Hepatocyte (in vitro differentiated cells): ENCODE measurements around the gene BRD3. TPM values are rescaled to one million over a fixed set of nuclear protein-coding genes. Genes with fewer than 3 reads are reported as not detected.

Source experiments
- DNase-seq: peaks from one replicate; pipeline ENCODE4 v3.0.0-alpha.2; 2016; ENCODE audit warnings: low spot score
- H2AFZ ChIP-seq: fragments of 200-600 bp; sonication (generic); 2 replicates; pipeline ENCODE4 v1.6.0; 2016; ENCODE audit warnings: antibody characterized with exemption, mild to moderate bottlenecking
- H3K27ac ChIP-seq: fragments of 200-600 bp; sonication (generic); 2 replicates; pipeline ENCODE4 v1.5.1; 2016; ENCODE audit warnings: mild to moderate bottlenecking
- H3K27me3 ChIP-seq: fragments of 200-600 bp; sonication (generic); 2 replicates; pipeline ENCODE4 v1.6.1; 2016
- H3K36me3 ChIP-seq: fragments of 200-600 bp; sonication (generic); replicated peaks from 2 replicates; pipeline ENCODE4 v1.5.1; 2016; ENCODE audit warnings: low read depth; ENCODE audit not compliant: insufficient read depth
- H3K4me1 ChIP-seq: fragments of 200-600 bp; sonication (generic); 2 replicates; pipeline ENCODE4 v1.5.1; 2016; ENCODE audit warnings: mild to moderate bottlenecking, moderate library complexity; ENCODE audit not compliant: insufficient read depth
- H3K4me2 ChIP-seq: fragments of 200-600 bp; sonication (generic); 2 replicates; pipeline ENCODE4 v1.6.0; 2016
- H3K4me3 ChIP-seq: fragments of 200-600 bp; sonication (generic); 2 replicates; pipeline ENCODE4 v1.5.1; 2016; ENCODE audit warnings: mild to moderate bottlenecking
- H3K79me2 ChIP-seq: fragments of 200-600 bp; sonication (generic); 2 replicates; pipeline ENCODE4 v1.6.0; 2017; ENCODE audit warnings: mild to moderate bottlenecking
- H3K9me2 ChIP-seq: fragments of 200-600 bp; sonication (generic); replicated peaks from 2 replicates; pipeline ENCODE4 v1.6.0; 2017; ENCODE audit warnings: mild to moderate bottlenecking; ENCODE audit not compliant: insufficient read depth
- H3K9me3 ChIP-seq: fragments of 200-600 bp; sonication (generic); 2 replicates; pipeline ENCODE4 v1.5.1; 2016; ENCODE audit warnings: low read depth, mild to moderate bottlenecking
- H4K20me1 ChIP-seq: fragments of 200-600 bp; sonication (generic); 2 replicates; pipeline ENCODE4 v1.6.0; 2016; ENCODE audit warnings: mild to moderate bottlenecking; ENCODE audit not compliant: insufficient read depth, poor library complexity, severe bottlenecking
- EZH2 ChIP-seq: fragments of 200-600 bp; sonication (generic); IDR thresholded peaks from 2 replicates; pipeline ENCODE4 v1.6.1; 2016; ENCODE audit warnings: antibody characterized with exemption, mild to moderate bottlenecking, borderline replicate concordance
- EZH2phosphoT487 ChIP-seq: fragments of 200-600 bp; sonication (generic); IDR thresholded peaks from one replicate; pipeline ENCODE4 v1.6.1; 2018; ENCODE audit warnings: antibody characterized with exemption, mild to moderate bottlenecking, low read depth, moderate library complexity; ENCODE audit not compliant: unreplicated experiment, severe bottlenecking
- WGBS: methylation state at CpG from one replicate; pipeline ENCODE4 v1.1.6; 2016; ENCODE audit warnings: low lambda C conversion rate; ENCODE audit errors: missing lambda C conversion rate; 5-methylcytosine and 5-hydroxymethylcytosine counted together
- polyA plus RNA-seq: library from polyadenylated mRNA; unstranded; fragments of >200 nt; fragmentation: Nextera tagmentation; extraction: Ambion mirVana; gene quantifications from 2 replicates; pipeline ENCODE4 v1.2.1, GENCODE V29; 2016
- total RNA-seq: library from RNA; depleted of rRNA; stranded (reverse); fragments of >200 nt; gene quantifications from 2 replicates; pipeline ENCODE4 v1.2.3, GENCODE V29; 2014
- TF ChIP-seq, protein P1 (sequence below): fragments of 200-600 bp; sonication (generic); IDR thresholded peaks from 2 replicates; pipeline ENCODE4 v1.5.1; 2016; ENCODE audit warnings: antibody characterized with exemption, mild to moderate bottlenecking; ENCODE audit not compliant: poor library complexity

Gene BRD3
- total and polyA plus RNA-seq, 2 experiments from 2014 or later = 9.0 to 29.6 TPM

DNA sequence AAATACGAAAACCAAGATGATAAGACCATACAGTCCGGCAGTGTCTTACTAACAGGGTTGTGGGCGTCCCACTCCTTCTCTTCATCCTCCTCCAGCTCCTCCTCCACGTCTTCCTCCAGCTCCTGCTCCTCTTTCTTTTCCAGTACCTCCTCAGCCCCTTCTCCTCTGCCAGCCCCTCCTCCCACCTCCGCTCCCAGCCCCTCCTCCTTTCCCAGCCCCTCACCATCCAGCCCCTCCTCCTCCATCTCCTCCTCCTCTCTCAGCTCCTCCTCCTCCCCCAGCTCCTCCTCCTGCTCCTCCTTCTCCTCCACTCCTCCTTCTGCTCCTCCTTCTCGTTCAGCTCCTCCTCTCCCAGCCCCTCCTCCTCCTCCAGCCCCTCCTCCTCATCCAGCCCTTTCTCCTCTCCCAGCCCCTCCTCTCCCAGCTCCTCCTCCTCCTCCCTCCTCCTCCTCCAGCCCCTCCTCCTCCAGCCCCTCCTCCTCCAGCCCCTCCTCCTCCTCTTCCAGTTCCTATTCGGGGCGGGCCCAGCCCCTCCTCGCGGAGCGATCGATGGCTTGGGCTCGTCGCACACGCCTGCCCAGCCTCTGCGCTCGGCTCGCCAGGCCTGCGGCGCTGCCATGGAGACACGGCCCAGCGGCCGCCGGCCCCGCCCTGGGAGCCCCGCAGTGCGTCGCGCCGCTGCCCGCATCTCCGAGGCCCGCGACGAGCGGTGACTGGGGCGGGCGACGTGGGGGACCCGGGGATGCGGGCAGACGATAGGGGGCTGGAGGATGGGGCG is 42.8 kb downstream of the BRD3 start, which contains the start of gene BRD3OS:
TSS of gene BRD3OS (plus strand) at position 654 of the 778 bp plus-strand sequence. CDS start 1,267 bp downstream, outside the sequence.
- Histone ChIP-seq H3K9me2 (no peaks in the 10 kb centered on the region), H3K4me2 (peak within 1 kb of the TSS; percentile 88), H4K20me1 (no peaks in the 10 kb centered on the region), H3K9me3 (no peaks in the 10 kb centered on the region), H3K36me3 (no peaks in the 10 kb centered on the region), H3K4me1 (peaks cover 6% of the 10 kb centered on the region), H3K27ac (peak within 1 kb of the TSS; percentile 44), H2AFZ (peak within 1 kb of the TSS; percentile 89), H3K4me3 (peak within 1 kb of the TSS; percentile 93), H3K79me2 (no peaks in the 10 kb centered on the region), H3K27me3 (no peaks in the 10 kb centered on the region)
- DNase-seq = peak; percentile 100
- TF ChIP-seq EZH2phosphoT487 = no peak
- TF ChIP-seq, protein P1, sequence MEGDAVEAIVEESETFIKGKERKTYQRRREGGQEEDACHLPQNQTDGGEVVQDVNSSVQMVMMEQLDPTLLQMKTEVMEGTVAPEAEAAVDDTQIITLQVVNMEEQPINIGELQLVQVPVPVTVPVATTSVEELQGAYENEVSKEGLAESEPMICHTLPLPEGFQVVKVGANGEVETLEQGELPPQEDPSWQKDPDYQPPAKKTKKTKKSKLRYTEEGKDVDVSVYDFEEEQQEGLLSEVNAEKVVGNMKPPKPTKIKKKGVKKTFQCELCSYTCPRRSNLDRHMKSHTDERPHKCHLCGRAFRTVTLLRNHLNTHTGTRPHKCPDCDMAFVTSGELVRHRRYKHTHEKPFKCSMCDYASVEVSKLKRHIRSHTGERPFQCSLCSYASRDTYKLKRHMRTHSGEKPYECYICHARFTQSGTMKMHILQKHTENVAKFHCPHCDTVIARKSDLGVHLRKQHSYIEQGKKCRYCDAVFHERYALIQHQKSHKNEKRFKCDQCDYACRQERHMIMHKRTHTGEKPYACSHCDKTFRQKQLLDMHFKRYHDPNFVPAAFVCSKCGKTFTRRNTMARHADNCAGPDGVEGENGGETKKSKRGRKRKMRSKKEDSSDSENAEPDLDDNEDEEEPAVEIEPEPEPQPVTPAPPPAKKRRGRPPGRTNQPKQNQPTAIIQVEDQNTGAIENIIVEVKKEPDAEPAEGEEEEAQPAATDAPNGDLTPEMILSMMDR = no peak
- TF ChIP-seq EZH2 = no peak
- WGBS = 1% methylated on average over 31 of the region's 43 CpGs

DNA sequence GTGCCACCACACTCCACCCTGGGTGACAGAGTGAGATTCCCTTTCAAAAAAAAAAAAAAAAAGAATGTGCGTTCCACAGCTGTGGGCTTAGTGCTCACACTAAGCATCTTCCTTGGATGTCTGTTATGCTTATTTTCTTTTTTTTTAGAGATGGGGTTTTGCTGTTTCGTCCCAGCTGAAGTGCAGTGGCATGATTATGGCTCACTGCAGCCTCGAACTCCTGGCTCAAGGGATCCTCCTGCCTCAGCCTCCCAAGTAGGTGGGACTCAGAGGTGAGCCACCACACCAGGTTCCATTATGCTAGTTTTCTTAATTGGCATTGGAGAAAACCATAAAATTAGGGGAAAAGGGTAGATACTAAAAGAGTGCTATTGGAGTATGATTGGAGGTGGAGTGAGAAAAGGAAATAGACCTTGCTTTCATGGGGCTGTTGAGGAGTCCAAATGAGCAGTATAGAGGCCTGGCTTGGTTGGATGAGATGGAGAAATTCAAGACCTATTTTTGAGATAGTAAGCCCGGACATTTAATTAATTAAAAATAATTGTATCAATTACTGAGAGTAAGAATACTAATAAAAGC is 43.5 kb downstream of the BRD3 start:
- Histone ChIP-seq H3K4me3 (no peak overlapping the region), H3K4me1 (peaks cover 6% of the 10 kb centered on the region), H4K20me1 (no peaks in the 10 kb centered on the region), H3K79me2 (no peaks in the 10 kb centered on the region), H3K9me3 (no peaks in the 10 kb centered on the region), H3K27ac (peak overlapping the region; percentile 7), H3K4me2 (peak overlapping the region; percentile 72), H2AFZ (peak overlapping the region; percentile 42), H3K27me3 (no peaks in the 10 kb centered on the region), H3K36me3 (no peaks in the 10 kb centered on the region), H3K9me2 (no peaks in the 10 kb centered on the region)
- TF ChIP-seq EZH2phosphoT487 (no peak), EZH2 (no peak)
- TF ChIP-seq, protein P1 = no peak
- DNase-seq = no peak
- WGBS = 92% methylated on average over 4 of the region's 4 CpGs

DNA sequence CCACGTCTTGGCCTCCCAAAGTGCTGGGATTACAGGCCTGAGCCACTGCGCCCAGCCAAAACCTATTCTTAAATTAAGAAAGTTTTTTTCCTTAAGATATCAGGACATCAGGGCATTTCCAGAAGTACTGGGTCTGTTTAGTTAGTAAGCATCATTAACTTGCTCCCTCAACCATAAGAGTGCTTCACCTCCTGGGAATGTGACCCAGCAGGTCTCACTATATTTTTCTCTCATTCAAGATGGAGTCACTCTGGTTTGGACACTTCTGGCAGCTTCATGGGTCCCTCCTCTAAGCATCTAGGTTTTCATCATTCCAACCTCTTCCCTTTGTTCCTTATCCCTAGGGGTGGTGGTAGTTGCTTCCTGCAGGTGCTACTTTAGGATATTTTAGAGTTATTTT is 52.9 kb downstream of the BRD3 start:
- no peak for TF ChIP-seq EZH2
- TF ChIP-seq, protein P1 = no peak
- TF ChIP-seq EZH2phosphoT487 = no peak
- 91% methylated on average over 2 of the region's 2 CpGs for WGBS

More for the DNA sequence above, 52.9 kb downstream of the BRD3 start:
- DNase-seq = no peak
- Histone ChIP-seq H3K4me1 (no peaks in the 10 kb centered on the region), H3K79me2 (no peaks in the 10 kb centered on the region), H3K36me3 (no peaks in the 10 kb centered on the region), H3K27ac (no peak overlapping the region), H3K4me3 (no peak overlapping the region), H3K9me2 (no peaks in the 10 kb centered on the region), H3K9me3 (no peaks in the 10 kb centered on the region), H3K27me3 (no peaks in the 10 kb centered on the region), H4K20me1 (no peaks in the 10 kb centered on the region), H2AFZ (no peak overlapping the region), H3K4me2 (no peak overlapping the region)
